Medulla oblongata (tissue), 1 donor: ENCODE measurements around the gene LDOC1.
"Not testable (repeated sequence)": the region's sequence is repeated elsewhere in the genome, so short reads cannot be mapped to it uniquely, and the experiment has no call there.

Source experiments
- DNase-seq: peaks from one replicate; pipeline ENCODE4 v3.0.0-alpha.2; 2015; ENCODE audit errors: extremely low spot score

The LDOC1 gene

GRCh38 chrX:141176586-141177451, at the start of gene LDOC1:
TSS of gene LDOC1 (minus strand) at chrX:141177129. CDS start at chrX:141177021, 108 bp downstream.
- peak; percentile 73 for DNase-seq

DNA sequence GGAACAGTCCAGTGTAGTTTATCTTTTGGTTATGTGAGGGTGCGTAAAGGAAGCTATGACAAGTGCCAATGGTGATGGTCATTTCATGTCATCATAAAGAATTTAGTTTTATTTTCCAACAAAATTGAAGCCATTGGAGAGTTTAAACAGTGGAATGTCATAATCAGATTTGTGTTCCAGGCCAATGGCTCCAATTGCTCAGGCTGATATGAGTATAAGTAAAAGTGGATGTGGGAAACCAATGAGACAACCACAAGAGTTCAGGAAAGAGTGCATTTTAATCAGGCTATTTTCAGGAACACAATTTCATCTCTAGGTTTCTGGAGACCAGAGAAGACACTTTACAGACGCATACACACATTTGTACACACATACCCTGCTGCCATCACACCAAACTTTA, 44.7 kb upstream of the LDOC1 start:
- no peak for DNase-seq

- no peak for DNase-seq
Measured at GRCh38 chrX:141220342-141221008, 43.5 kb upstream of the LDOC1 start.

GRCh38 chrX:141214196-141214595, 37.3 kb upstream of the LDOC1 start:
- no peak for DNase-seq

DNA sequence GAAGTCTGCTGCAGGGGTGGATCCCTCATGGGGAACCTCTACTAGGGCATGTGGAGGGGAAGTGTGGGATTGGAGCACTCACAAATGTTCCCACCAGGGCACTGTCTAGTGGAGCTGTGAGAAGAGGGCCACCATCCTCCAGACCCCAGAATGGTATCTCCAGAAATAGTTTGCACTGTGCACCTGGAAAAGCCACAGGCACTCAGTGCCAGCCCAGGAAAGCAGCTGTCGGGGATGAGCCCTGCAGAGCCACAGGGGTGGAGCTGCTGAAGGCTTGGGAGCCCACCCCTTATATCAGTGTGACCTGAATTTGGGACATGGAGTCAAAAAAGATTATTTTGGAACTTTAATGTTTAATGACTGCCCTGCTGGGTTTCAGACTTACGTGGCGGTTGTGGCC, 25.0 kb upstream of the LDOC1 start:
- DNase-seq: no peak

- DNase-seq: not testable (repeated sequence)
Measured at GRCh38 chrX:141188573-141188972, 11.6 kb upstream of the LDOC1 start.

DNA sequence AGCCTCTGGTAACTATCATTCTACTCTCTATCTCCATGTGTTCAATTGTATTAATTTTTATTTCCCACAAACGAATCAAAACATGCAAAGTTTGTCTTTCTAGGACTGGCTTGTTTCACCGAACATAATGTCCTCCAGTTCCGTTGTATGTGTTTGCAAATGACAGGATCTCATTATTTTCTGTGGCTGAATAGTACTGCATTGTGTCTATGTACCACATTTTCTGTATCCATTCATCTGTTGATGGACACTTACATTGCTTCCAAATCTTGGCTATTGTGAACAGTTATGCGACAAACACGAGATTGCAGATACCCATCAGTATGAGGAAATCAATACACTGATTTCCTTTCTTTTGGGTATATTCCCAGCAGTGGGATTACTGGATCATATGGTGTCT, 8.4 kb upstream of the LDOC1 start:
- peak; percentile 11 for DNase-seq

DNA sequence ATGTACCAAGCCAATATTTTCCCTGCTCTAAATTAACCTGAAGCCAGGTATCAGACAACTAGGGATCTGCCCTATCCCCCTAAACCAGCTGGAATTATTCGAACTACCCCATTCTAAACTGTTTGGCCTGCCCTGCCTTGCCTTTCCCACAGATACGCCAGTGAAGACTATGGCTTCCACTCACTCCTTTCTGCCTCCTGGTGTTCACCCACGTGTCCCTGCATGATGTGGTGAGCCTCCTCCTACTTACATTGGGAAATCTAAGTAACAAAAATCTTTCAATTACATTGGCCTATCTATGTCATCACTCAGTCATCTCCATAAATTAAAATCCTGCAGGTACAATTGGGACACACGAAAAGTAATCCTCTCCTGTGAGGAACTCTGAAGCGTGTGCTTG, 6.1 kb upstream of the LDOC1 start:
- DNase-seq: no peak

- DNase-seq: no peak
Measured at GRCh38 chrX:141180851-141181250, 3.9 kb upstream of the LDOC1 start.

DNA sequence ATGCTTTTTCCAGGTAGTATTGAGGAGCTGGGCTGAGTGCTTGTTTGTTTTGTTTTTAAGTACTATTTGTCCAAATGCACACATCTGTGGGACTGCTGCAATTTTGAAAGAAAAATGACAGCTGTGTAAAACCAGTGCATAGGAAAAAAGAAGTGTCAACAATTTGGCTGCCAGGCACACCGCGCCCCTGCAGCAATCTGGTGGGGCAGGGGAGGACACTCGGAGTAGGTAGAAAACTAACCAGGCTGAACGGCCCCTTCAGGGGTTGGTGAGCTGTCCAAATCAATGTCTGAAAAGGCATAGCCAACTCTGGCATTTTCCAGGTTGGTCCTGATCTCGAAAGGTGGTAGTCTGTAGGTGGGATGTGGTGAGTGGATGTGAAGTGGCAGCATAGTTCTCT, 1.1 kb downstream of the LDOC1 start:
- no peak for DNase-seq

DNA sequence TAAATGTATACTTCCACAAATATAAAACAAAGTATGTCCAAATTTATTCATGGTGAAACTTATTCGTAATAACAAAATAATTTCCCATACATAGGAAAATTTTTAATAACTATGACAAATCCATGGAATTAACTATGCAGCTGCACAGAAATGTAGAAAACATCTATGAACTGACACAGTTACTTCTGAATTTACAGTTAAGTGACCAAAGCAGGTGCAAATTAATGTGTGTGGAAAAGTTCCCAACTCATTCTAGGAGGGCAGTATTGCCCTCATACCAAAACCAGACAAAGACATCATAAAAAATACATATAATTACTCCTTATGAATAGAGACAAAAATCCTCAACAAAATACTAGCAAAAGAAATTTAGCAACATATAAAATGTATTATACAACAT, 12.5 kb downstream of the LDOC1 start:
- DNase-seq: no peak

DNA sequence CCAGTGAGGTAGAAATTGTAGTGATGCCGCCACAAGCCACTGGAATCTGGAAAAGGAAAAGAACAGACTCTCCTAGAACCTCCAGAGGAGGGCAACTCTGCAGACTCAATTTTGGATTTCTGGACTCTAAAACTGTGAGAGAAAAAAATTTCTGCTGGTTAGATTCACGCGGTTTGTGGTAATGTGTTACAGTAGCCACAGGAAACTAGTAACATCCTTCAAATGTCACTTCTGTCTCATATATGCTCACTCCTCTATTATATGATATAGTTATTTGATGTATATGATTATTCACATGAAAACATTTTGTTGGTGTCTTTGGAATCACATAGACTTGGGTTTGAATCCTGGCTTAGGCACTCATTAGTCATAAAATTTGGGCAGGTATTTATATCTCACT, 18.8 kb downstream of the LDOC1 start:
- no peak for DNase-seq

DNA sequence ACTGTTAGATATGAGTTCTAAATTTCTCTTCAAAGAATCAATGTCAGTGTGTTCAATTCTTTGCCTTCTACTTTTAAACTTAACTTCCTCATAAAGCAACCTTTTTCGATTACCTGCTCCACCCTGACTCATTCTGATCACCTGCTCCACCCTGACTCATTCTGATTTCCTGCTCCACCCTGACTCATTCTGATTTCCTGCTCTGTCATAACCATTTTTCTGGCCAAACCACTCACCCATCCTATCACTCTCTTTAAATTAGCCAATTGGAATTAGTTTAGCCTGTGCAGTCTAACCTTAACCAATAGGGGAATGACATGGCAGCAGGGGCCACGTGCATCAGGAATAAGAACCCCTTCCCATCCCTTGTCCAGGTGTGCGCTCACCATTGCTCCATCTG, 21.7 kb downstream of the LDOC1 start:
- DNase-seq: not testable (repeated sequence)

DNA sequence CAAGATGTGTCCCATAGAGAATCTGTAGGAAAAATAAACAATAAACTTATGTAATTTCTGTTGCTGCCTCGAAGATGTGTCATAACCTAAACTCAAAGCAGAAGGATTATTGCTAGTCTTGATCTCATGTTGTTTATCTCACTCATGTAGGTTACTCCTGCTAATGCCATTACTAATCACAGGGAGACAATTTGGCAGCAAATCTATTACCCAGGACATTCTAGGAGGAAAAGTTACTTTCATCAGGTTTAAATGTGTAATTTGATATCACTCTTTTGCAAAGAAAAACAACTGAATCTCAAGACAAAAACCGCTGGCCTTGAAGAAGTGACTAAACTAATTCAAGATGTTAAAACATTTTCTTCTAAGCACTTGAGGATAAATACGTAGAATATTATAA, 34.0 kb downstream of the LDOC1 start:
- DNase-seq: no peak

- DNase-seq: no peak
Measured at GRCh38 chrX:141133272-141133671, 43.7 kb downstream of the LDOC1 start.

- DNase-seq: no peak
Measured at GRCh38 chrX:141127146-141127545, 49.8 kb downstream of the LDOC1 start.
